CD8-positive, alpha-beta memory T cell (primary cell): ENCODE results near the gene SPEF1. TPM values are rescaled to one million over a fixed set of nuclear protein-coding genes. Genes with fewer than 3 reads are reported as not detected.

Source experiments
- CTCF ChIA-PET: fragments of 350-600 bp; sonication (Branson Sonifier 250); formaldehyde crosslinking; loops from one replicate; lab custom pipeline; 2021; ENCODE audit warnings: antibody characterized with exemption; lab: Charles Lee
- POLR2A ChIA-PET: fragments of 350-600 bp; sonication (Branson Sonifier 250); formaldehyde crosslinking; loops from one replicate; lab custom pipeline; 2021; ENCODE audit warnings: antibody characterized with exemption; lab: Charles Lee
- DNase-seq, 5 donors: peaks; one replicate each; pipeline versions ENCODE4 v3.0.0 to v3.0.0-alpha.2; 2020 to 2022; ENCODE audit warnings: mixed read lengths in 1 of 5
- H3K27ac ChIP-seq: one replicate; pipeline ENCODE4 v1.7.0; 2013; ENCODE audit warnings: low read depth, mild to moderate bottlenecking, low read length, moderate library complexity
- H3K27me3 ChIP-seq: 2 replicates; pipeline ENCODE4 v1.7.0; 2013; ENCODE audit warnings: low read length, mild to moderate bottlenecking; ENCODE audit not compliant: insufficient read depth, poor library complexity, severe bottlenecking
- H3K36me3 ChIP-seq: 2 replicates; pipeline ENCODE4 v1.7.0; 2013; ENCODE audit warnings: mild to moderate bottlenecking, low read length, moderate library complexity; ENCODE audit not compliant: insufficient read depth
- H3K4me1 ChIP-seq: 2 replicates; pipeline ENCODE4 v1.7.0; 2013; ENCODE audit warnings: mild to moderate bottlenecking, low read length, moderate library complexity; ENCODE audit not compliant: insufficient read depth
- H3K4me3 ChIP-seq: 2 replicates; pipeline ENCODE4 v1.7.0; 2013; ENCODE audit warnings: mild to moderate bottlenecking, low read length
- H3K9me3 ChIP-seq: 2 replicates; pipeline ENCODE4 v1.7.0; 2013; ENCODE audit warnings: mild to moderate bottlenecking, low read length
- H3K27ac Mint-ChIP-seq, 8 donors: one replicate each; pipeline ENCODE4 v1.8.0; 2020 to 2021; ENCODE audit warnings: mixed read lengths in 8 of 8, mild to moderate bottlenecking in 6 of 8, inconsistent platforms in 3 of 8, moderate library complexity in 3 of 8
- H3K27me3 Mint-ChIP-seq, 2 donors: one replicate each; pipeline ENCODE4 v1.8.0; 2020 to 2021; ENCODE audit warnings: mixed read lengths in 2 of 2, mild to moderate bottlenecking in 1 of 2, moderate library complexity in 1 of 2
- H3K36me3 Mint-ChIP-seq, 3 donors: one replicate each; pipeline ENCODE4 v1.8.0; 2020 to 2021; ENCODE audit warnings: mixed read lengths in 3 of 3, inconsistent platforms in 1 of 3, mild to moderate bottlenecking in 1 of 3
- H3K4me1 Mint-ChIP-seq, 3 donors: one replicate each; pipeline ENCODE4 v1.8.0; 2020 to 2021; ENCODE audit warnings: mixed read lengths in 3 of 3, inconsistent platforms in 1 of 3, mild to moderate bottlenecking in 1 of 3
- H3K4me3 Mint-ChIP-seq, 7 donors: one replicate each; pipeline ENCODE4 v1.8.0; 2020 to 2021; ENCODE audit warnings: mixed read lengths in 7 of 7, mild to moderate bottlenecking in 6 of 7, moderate library complexity in 4 of 7, inconsistent platforms in 2 of 7
- H3K9me3 Mint-ChIP-seq, 5 donors: one replicate each; pipeline ENCODE4 v1.8.0; 2020 to 2022; ENCODE audit warnings: mixed read lengths in 5 of 5, mild to moderate bottlenecking in 3 of 5, moderate library complexity in 2 of 5, inconsistent platforms in 1 of 5
- polyA plus RNA-seq: library from polyadenylated mRNA; unstranded; fragments of 300-500 nt; fragmentation: Illumina TruSeq; gene quantifications from one replicate; pipeline ENCODE4 v1.2.3, GENCODE V29; 2021
- total RNA-seq, 2 experiments: library from RNA; stranded (reverse); gene quantifications; one replicate each; pipeline ENCODE4 v1.2.3, GENCODE V29; 2021

The SPEF1 gene
- total and polyA plus RNA-seq, 3 experiments from 2014 or later = 0.13 to 0.24 TPM; not detected in 1

DNA sequence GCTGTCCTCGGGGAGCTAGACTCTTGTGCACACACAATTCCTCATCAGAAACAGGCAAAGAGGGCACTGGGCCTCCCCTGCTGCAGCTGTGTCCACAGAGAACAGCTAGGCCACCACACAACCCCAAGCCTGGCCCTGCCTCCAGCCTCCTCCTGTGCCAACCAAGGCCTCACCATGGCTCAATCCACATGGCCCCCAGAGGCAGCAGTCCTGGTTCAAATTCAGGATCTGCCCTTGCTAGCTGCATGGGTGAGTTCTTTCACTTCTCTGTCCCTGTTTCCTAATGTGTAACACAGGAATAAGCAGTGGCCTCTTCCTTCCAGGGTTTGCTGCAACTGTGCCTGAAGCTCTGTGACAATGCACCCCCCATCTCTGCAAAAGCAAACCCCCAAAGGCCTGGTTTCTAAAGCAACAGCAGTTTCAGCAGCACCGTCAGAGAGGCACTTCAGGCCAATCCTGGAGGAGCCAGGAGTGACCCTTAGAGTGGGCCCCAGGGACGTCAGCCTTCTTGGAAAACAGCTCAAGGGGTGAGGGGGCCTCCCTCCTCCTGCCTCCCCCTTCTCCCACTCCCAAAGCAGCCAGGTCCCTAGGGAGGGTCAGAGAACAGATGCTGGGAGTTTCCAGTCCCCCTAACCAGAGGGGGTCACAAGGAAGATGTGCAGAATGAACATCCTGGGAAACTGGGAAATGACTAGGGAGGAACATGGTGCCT lies 15.9 kb downstream of the SPEF1 start:
- POLR2A ChIA-PET = no interaction called here
- peak overlapping the region in 1 of 8 donors; percentile 22 for H3K27ac Mint-ChIP-seq
- DNase-seq = peak in 1 of 5 donors; percentile 26
- CTCF ChIA-PET = interaction anchor here (0.7 to 2.0 kb wide), 5 partner anchors 8 to 21 kb away, joined by 3 to 6 read pairs (median 3); partner anchors contain the start of gene CENPB
- no peak overlapping the region for H3K4me3 ChIP-seq
- H3K9me3 Mint-ChIP-seq = no peaks in the 10 kb centered on the region
- peaks cover 0 to 8% (median 5%) of the 10 kb centered on the region in 3 donors for H3K36me3 Mint-ChIP-seq
- peaks cover 22% of the 10 kb centered on the region for H3K4me1 ChIP-seq
- H3K4me1 Mint-ChIP-seq = peaks cover 7 to 28% (median 19%) of the 10 kb centered on the region in 3 donors
- peak overlapping the region in 5 of 7 donors; percentile 3 to 90 (median 27) for H3K4me3 Mint-ChIP-seq
- H3K36me3 ChIP-seq = no peaks in the 10 kb centered on the region
- H3K27ac ChIP-seq = no peak overlapping the region
- H3K9me3 ChIP-seq = no peaks in the 10 kb centered on the region
- no peaks in the 10 kb centered on the region for H3K27me3 ChIP-seq
- no peaks in the 10 kb centered on the region for H3K27me3 Mint-ChIP-seq

DNA sequence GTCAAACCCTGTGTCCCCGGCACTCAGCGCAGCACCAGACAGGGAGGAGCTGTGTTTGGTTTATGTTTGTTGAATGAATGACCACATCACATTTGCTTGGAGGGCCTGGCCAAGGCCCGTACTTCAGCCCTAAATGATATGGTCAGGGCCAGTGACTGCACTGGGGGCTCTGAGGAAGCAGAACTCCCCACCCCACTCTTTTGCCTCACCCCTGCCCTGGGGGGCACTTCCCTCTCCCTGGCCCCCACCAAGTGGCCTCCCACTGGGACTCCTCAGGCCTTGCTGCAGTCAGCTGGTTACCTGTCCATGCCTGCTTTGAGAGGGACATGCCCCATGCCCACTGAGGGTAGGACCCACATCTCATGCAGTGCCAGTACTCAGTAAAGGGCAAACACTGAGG lies 16.6 kb downstream of the SPEF1 start:
- POLR2A ChIA-PET = no interaction called here
- peaks cover 7 to 28% (median 19%) of the 10 kb centered on the region in 3 donors for H3K4me1 Mint-ChIP-seq
- no peaks in the 10 kb centered on the region for H3K36me3 ChIP-seq
- DNase-seq = peak in 1 of 5 donors; percentile 31
- CTCF ChIA-PET = interaction anchor here (0.7 to 1.1 kb wide), 2 partner anchors 15 to 21 kb away, joined by 3 read pairs; no protein-coding TSS in a partner anchor
- H3K36me3 Mint-ChIP-seq = peaks cover 0 to 10% (median 5%) of the 10 kb centered on the region in 3 donors
- H3K4me3 ChIP-seq = no peak overlapping the region
- H3K27ac ChIP-seq = no peak overlapping the region
- H3K4me3 Mint-ChIP-seq = peak overlapping the region in 2 of 7 donors; percentile 3 to 54
- no peaks in the 10 kb centered on the region for H3K27me3 ChIP-seq
- H3K4me1 ChIP-seq = peaks cover 22% of the 10 kb centered on the region
- H3K9me3 ChIP-seq = no peaks in the 10 kb centered on the region
- no peak overlapping the region for H3K27ac Mint-ChIP-seq
- no peaks in the 10 kb centered on the region for H3K27me3 Mint-ChIP-seq
- H3K9me3 Mint-ChIP-seq = no peaks in the 10 kb centered on the region

DNA sequence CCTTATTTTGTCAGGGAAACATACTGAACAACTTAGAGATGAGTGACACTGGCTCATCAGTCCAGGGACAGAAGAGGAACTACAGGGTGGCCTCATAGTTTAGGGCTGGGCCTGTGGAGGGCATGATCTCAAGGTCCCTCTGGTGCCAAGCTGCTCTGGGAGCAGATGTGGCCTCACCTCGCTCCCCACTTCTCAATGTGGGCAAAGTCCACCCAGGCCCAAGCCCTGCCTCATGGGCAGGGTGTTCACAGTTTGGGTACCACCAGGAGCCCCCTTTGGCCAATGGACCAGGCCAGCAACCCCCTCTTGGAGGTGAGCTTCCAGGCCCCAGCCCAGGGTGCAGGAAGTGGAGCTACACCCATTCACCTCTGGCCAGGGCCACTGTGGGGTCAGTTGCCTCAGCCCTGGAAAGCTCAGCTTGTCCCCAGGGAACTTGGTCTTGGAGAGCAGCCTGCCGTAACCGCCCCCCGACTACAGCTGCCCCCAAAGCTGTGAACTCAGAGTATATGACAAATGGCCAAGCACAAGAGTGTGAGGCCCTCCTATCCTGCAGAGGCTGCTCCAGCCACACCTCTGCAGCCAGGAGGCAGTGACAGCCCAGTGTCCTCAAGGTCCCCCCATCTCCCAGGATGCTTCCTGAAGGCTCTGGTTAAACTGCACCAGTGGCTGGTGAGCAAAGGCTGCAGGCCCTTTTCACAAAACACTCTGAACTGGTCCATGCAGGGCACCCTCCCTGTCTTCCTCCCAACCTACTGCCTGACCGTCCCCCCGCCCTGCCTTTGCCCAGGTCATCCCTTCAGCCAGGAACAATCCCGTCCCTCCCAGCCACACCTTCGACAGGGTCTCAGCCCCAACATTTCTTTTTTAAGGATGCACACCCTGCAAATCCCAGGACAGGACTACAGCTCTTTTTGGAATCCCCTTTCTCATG lies 17.3 kb downstream of the SPEF1 start:
- Mint-ChIP-seq H3K27ac (peak overlapping the region in 2 of 8 donors; percentile 32 to 89), H3K36me3 (peaks cover 0 to 11% (median 5%) of the 10 kb centered on the region in 3 donors), H3K4me3 (peak overlapping the region in 1 of 7 donors; percentile 54), H3K9me3 (no peaks in the 10 kb centered on the region), H3K27me3 (no peaks in the 10 kb centered on the region), H3K4me1 (peaks cover 4 to 26% (median 16%) of the 10 kb centered on the region in 3 donors)
- POLR2A ChIA-PET = no interaction called here
- peaks cover 19% of the 10 kb centered on the region for H3K4me1 ChIP-seq
- H3K36me3 ChIP-seq = no peaks in the 10 kb centered on the region
- CTCF ChIA-PET = interaction anchor here (1.1 kb wide), 2 partner anchors 11 to 14 kb away, joined by 3 read pairs; no protein-coding TSS in a partner anchor
- DNase-seq = peak in 1 of 5 donors; percentile 28
- H3K27me3 ChIP-seq = no peaks in the 10 kb centered on the region
- H3K4me3 ChIP-seq = no peak overlapping the region
- H3K9me3 ChIP-seq = no peaks in the 10 kb centered on the region
- H3K27ac ChIP-seq = no peak overlapping the region

DNA sequence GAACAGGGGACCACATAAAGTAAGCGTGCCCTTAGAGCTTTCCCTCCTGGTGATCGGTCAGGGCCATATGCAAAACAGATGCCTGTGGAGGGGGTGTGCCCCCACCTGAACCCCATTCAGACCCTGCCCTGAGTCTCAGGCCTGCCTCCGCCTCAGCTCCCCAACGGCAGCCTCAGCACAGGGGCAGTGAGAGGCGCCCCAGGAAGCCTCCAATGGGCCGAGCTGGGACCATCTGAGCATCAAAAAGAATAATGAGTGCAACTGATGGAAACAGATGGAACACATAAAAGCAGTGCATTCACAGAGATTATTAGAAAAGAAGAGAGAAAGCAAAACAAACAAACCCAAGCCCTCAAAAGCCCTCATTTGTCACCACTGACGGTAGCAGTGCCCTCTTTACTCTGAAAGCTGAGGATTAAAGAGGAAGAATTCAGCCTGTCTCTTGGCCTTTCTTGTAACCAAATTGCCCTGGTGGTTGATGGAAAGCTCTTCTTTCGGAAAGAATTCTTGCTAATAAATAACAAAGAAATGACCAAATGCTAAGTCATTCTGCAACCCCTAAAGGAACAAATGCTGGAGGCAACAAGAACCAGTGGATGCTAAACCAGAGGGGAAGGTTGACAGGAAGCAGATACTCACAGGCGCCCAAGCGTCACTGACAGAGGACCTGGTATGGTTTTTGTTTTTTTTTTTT lies 20.4 kb downstream of the SPEF1 start:
- no peaks in the 10 kb centered on the region for H3K4me1 ChIP-seq
- Mint-ChIP-seq H3K27ac (no peak overlapping the region), H3K4me1 (peaks cover 0 to 2% (median 0%) of the 10 kb centered on the region in 3 donors), H3K4me3 (no peak overlapping the region), H3K36me3 (peaks cover 0 to 23% (median 11%) of the 10 kb centered on the region in 3 donors), H3K9me3 (no peaks in the 10 kb centered on the region), H3K27me3 (no peaks in the 10 kb centered on the region)
- H3K27ac ChIP-seq = no peak overlapping the region
- H3K4me3 ChIP-seq = no peak overlapping the region
- ChIA-PET CTCF (no interaction called here), POLR2A (no interaction called here)
- no peaks in the 10 kb centered on the region for H3K36me3 ChIP-seq
- H3K27me3 ChIP-seq = no peaks in the 10 kb centered on the region
- no peaks in the 10 kb centered on the region for H3K9me3 ChIP-seq
- peak in 1 of 5 donors; percentile 14 for DNase-seq

DNA sequence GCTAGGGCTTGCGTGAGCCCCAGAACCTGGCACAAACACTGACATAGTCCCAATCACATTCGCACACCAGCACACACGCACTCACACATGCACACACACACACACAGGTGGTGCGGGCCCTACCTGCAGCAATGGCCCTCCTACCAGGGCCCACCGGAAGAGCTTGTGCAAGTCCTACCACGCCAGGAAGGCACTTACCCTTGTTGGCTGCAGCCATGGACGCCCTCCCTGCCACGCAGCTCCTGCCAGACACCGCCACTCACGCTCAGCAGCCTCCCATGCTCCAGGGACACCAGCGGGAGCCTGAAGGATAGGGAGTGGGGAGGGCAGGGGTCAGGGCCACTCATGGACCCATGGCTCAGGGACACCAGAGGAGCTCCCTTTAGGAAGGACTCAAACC lies 21.4 kb downstream of the SPEF1 start:
- peak overlapping the region in 1 of 8 donors; percentile 57 for H3K27ac Mint-ChIP-seq
- ChIA-PET CTCF (interaction anchor here (0.8 kb wide), 1 partner anchor 49 kb away, joined by 3 read pairs; no protein-coding TSS in a partner anchor), POLR2A (no interaction called here)
- Histone ChIP-seq H3K36me3 (no peaks in the 10 kb centered on the region), H3K27ac (no peak overlapping the region), H3K27me3 (no peaks in the 10 kb centered on the region), H3K4me3 (no peak overlapping the region), H3K4me1 (no peaks in the 10 kb centered on the region), H3K9me3 (no peaks in the 10 kb centered on the region)
- H3K4me1 Mint-ChIP-seq = no peaks in the 10 kb centered on the region
- peaks cover 0 to 26% (median 11%) of the 10 kb centered on the region in 3 donors for H3K36me3 Mint-ChIP-seq
- H3K4me3 Mint-ChIP-seq = no peak overlapping the region
- no peak for DNase-seq
- no peaks in the 10 kb centered on the region for H3K9me3 Mint-ChIP-seq
- no peaks in the 10 kb centered on the region for H3K27me3 Mint-ChIP-seq

DNA sequence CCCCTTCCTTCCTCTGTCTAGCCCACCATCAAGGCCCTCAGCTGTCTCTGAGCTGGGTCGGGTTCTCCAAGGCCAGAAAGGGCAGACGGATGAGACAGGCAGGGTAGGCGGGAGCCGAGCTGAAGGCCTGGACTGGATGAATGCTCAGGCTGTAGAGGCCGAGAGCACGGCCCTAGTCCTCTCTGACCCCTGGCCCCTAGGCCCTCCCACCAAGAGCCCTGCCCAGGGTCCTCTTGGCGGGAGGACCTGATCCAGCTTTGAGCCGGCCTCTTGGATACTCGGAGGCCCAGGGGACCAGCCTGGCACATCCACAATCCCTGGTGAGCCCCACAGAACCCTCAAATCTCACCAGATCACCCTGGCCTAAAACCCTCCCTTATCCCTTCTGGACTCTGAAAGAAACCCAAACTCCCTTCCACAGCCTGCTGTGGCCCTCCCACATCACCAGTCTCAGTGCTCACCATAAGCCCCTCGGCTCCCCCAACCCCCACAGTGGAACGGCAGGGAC lies 21.9 kb downstream of the SPEF1 start:
- Mint-ChIP-seq H3K27me3 (no peaks in the 10 kb centered on the region), H3K27ac (peak overlapping the region in 2 of 8 donors; percentile 21 to 57), H3K4me1 (no peaks in the 10 kb centered on the region), H3K4me3 (no peak overlapping the region), H3K9me3 (no peaks in the 10 kb centered on the region), H3K36me3 (peaks cover 0 to 28% (median 11%) of the 10 kb centered on the region in 3 donors)
- ChIA-PET CTCF (interaction anchor here (0.8 to 1.3 kb wide), 2 partner anchors 48 to 83 kb away, joined by 3 read pairs; no protein-coding TSS in a partner anchor), POLR2A (no interaction called here)
- H3K4me3 ChIP-seq = no peak overlapping the region
- H3K36me3 ChIP-seq = no peaks in the 10 kb centered on the region
- H3K9me3 ChIP-seq = no peaks in the 10 kb centered on the region
- no peaks in the 10 kb centered on the region for H3K27me3 ChIP-seq
- DNase-seq = no peak
- no peaks in the 10 kb centered on the region for H3K4me1 ChIP-seq
- no peak overlapping the region for H3K27ac ChIP-seq

DNA sequence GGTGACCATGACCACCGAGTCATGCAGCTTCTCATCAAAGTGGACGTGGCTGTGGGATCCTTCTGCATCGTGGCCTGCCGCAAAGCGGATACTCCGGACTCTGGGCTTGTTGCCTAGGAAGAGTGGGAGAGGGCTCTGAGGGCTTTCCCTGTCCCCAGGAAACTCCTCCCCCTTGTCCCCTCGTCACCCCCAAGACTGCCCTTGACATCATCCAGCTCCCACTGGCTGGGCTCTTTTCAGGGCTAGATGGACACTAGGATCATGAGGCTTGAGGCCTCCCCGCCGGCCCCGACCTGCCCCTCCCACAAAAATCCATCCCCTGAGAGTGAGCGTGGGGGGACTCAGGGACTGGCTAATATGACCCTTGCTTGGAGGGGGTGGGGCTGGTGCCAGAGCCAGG lies 22.7 kb downstream of the SPEF1 start:
- H3K36me3 ChIP-seq = no peaks in the 10 kb centered on the region
- H3K9me3 ChIP-seq = no peaks in the 10 kb centered on the region
- H3K27ac ChIP-seq = no peak overlapping the region
- H3K4me1 ChIP-seq = no peaks in the 10 kb centered on the region
- POLR2A ChIA-PET = no interaction called here
- Mint-ChIP-seq H3K9me3 (no peaks in the 10 kb centered on the region), H3K36me3 (peaks cover 0 to 28% (median 11%) of the 10 kb centered on the region in 3 donors), H3K4me1 (no peaks in the 10 kb centered on the region), H3K27me3 (no peaks in the 10 kb centered on the region), H3K27ac (peak overlapping the region in 1 of 8 donors; percentile 67), H3K4me3 (no peak overlapping the region)
- H3K27me3 ChIP-seq = no peaks in the 10 kb centered on the region
- DNase-seq = no peak
- no peak overlapping the region for H3K4me3 ChIP-seq
- CTCF ChIA-PET = interaction anchor here (1.3 to 3.7 kb wide), 2 partner anchors 9 to 82 kb away, joined by 3 to 16 read pairs; partner anchors contain the start of gene ADISSP
